Activated CD4-positive, alpha-beta memory T cell treated with anti-CD3 and anti-CD28 coated beads for 36 hours (primary cell): Measurements from ENCODE around the gene MAEA. TPM values are rescaled to one million over a fixed set of nuclear protein-coding genes. Genes with fewer than 3 reads are reported as not detected.

Experiments used
- CTCF ChIA-PET: fragments of 350-600 bp; sonication (Branson Sonifier 250); formaldehyde crosslinking; loops from one replicate; lab custom pipeline; 2021; ENCODE audit warnings: antibody characterized with exemption, inconsistent platforms; lab: Charles Lee
- POLR2A ChIA-PET: fragments of 350-600 bp; sonication (Branson Sonifier 250); formaldehyde crosslinking; loops from one replicate; lab custom pipeline; 2021; ENCODE audit warnings: antibody characterized with exemption; lab: Charles Lee
- DNase-seq: peaks from one replicate; pipeline ENCODE4 v3.0.0-alpha.2; 2020
- H3K27ac Mint-ChIP-seq: one replicate; pipeline ENCODE4 v1.8.0; 2021; ENCODE audit warnings: mixed read lengths
- H3K27me3 Mint-ChIP-seq: one replicate; pipeline ENCODE4 v1.8.0; 2021; ENCODE audit warnings: mixed read lengths
- H3K36me3 Mint-ChIP-seq: one replicate; pipeline ENCODE4 v1.8.0; 2021; ENCODE audit warnings: mixed read lengths
- H3K4me1 Mint-ChIP-seq: one replicate; pipeline ENCODE4 v1.8.0; 2021; ENCODE audit warnings: low read depth, mixed read lengths
- H3K4me3 Mint-ChIP-seq: one replicate; pipeline ENCODE4 v1.8.0; 2021; ENCODE audit warnings: mild to moderate bottlenecking, mixed read lengths
- H3K9me3 Mint-ChIP-seq: one replicate; pipeline ENCODE4 v1.8.0; 2021; ENCODE audit warnings: mixed read lengths
- intact Hi-C: fragments of 100-400 bp; cut with micrococcal nuclease; formaldehyde crosslinking; loops from one replicate; pipeline ENCODE4 v1.15.1; 2023
- total RNA-seq, 2 experiments: library from RNA; stranded (reverse); gene quantifications; one replicate each; pipeline ENCODE4 v1.2.3, GENCODE V29; 2021

The MAEA gene
- total RNA-seq, 2 experiments from 2014 or later: 47.3 to 50.3 TPM

- intact Hi-C loops: no loop called here
- H3K4me3 Mint-ChIP-seq: peak overlapping the region; percentile 85
- H3K36me3 Mint-ChIP-seq: peaks cover 37% of the 10 kb centered on the region
- H3K9me3 Mint-ChIP-seq: peaks cover 7% of the 10 kb centered on the region
- peak; percentile 8 for DNase-seq
- ChIA-PET POLR2A (interaction anchor here (1.3 to 4.5 kb wide), 3 partner anchors 39 to 96 kb away, joined by 3 to 45 read pairs (median 21); partner anchors contain the start of genes MAEA and UVSSA), CTCF (interaction anchor here (0.8 to 5.5 kb wide), 6 partner anchors 11 to 35 kb away, joined by 3 to 43 read pairs (median 4); no protein-coding TSS in a partner anchor)
- peaks cover 70% of the 10 kb centered on the region for H3K4me1 Mint-ChIP-seq
- peak overlapping the region; percentile 96 for H3K27ac Mint-ChIP-seq
- no peaks in the 10 kb centered on the region for H3K27me3 Mint-ChIP-seq
Measured at GRCh38 chr4:1250921-1251772, 38.5 kb upstream of the MAEA start.

- H3K27ac Mint-ChIP-seq: peak overlapping the region; percentile 57
- ChIA-PET POLR2A (no interaction called here), CTCF (interaction anchor here (5.5 kb wide), 1 partner anchor 16 kb away, joined by 43 read pairs; no protein-coding TSS in a partner anchor)
- DNase-seq: peak; percentile 3
- H3K27me3 Mint-ChIP-seq: no peaks in the 10 kb centered on the region
- H3K4me1 Mint-ChIP-seq: peaks cover 70% of the 10 kb centered on the region
- intact Hi-C loops: no loop called here
- H3K4me3 Mint-ChIP-seq: peak overlapping the region; percentile 20
- H3K36me3 Mint-ChIP-seq: peaks cover 35% of the 10 kb centered on the region
- peaks cover 7% of the 10 kb centered on the region for H3K9me3 Mint-ChIP-seq
Measured at GRCh38 chr4:1251773-1252066, 38.0 kb upstream of the MAEA start.

GRCh38 chr4:1252928-1253492 is 36.7 kb upstream of the MAEA start:
- ChIA-PET POLR2A (interaction anchor here (1.2 kb wide), 1 partner anchor 51 kb away, joined by 3 read pairs; no protein-coding TSS in a partner anchor), CTCF (interaction anchor here (1.5 to 2.2 kb wide), 2 partner anchors 15 to 85 kb away, joined by 5 to 7 read pairs; no protein-coding TSS in a partner anchor)
- Mint-ChIP-seq H3K4me3 (peak overlapping the region; percentile 46), H3K27ac (peak overlapping the region; percentile 76), H3K36me3 (peaks cover 33% of the 10 kb centered on the region), H3K9me3 (peaks cover 9% of the 10 kb centered on the region), H3K27me3 (no peaks in the 10 kb centered on the region), H3K4me1 (peaks cover 68% of the 10 kb centered on the region)
- intact Hi-C loops: no loop called here
- peak; percentile 6 for DNase-seq

- Mint-ChIP-seq H3K9me3 (peaks cover 14% of the 10 kb centered on the region), H3K27ac (peak overlapping the region; percentile 76), H3K27me3 (no peaks in the 10 kb centered on the region), H3K4me1 (peaks cover 73% of the 10 kb centered on the region), H3K4me3 (no peak overlapping the region), H3K36me3 (peaks cover 33% of the 10 kb centered on the region)
- POLR2A ChIA-PET: no interaction called here
- CTCF ChIA-PET: interaction anchor here (1.5 to 2.2 kb wide), 2 partner anchors 14 to 86 kb away, joined by 5 to 7 read pairs; no protein-coding TSS in a partner anchor
- intact Hi-C loops: no loop called here
- DNase-seq: peak; percentile 22
Measured at GRCh38 chr4:1253831-1254230, 35.9 kb upstream of the MAEA start.

- H3K36me3 Mint-ChIP-seq: peaks cover 27% of the 10 kb centered on the region
- intact Hi-C loops: no loop called here
- peaks cover 14% of the 10 kb centered on the region for H3K9me3 Mint-ChIP-seq
- ChIA-PET POLR2A (interaction anchor here (0.6 kb wide), 1 partner anchor 29 kb away, joined by 3 read pairs; no protein-coding TSS in a partner anchor), CTCF (interaction anchor here (0.8 kb wide), 1 partner anchor 13 kb away, joined by 5 read pairs; no protein-coding TSS in a partner anchor)
- DNase-seq: peak; percentile 9
- H3K27ac Mint-ChIP-seq: no peak overlapping the region
- peaks cover 78% of the 10 kb centered on the region for H3K4me1 Mint-ChIP-seq
- no peaks in the 10 kb centered on the region for H3K27me3 Mint-ChIP-seq
- no peak overlapping the region for H3K4me3 Mint-ChIP-seq
Measured at GRCh38 chr4:1255151-1255550, 34.5 kb upstream of the MAEA start.

- ChIA-PET POLR2A (no interaction called here), CTCF (interaction anchor here (3.5 kb wide), 1 partner anchor 12 kb away, joined by 22 read pairs; no protein-coding TSS in a partner anchor)
- intact Hi-C loops: no loop called here
- DNase-seq: peak; percentile 5
- Mint-ChIP-seq H3K4me3 (no peak overlapping the region), H3K27me3 (no peaks in the 10 kb centered on the region), H3K27ac (peak overlapping the region; percentile 52), H3K4me1 (peaks cover 78% of the 10 kb centered on the region), H3K36me3 (peaks cover 24% of the 10 kb centered on the region), H3K9me3 (peaks cover 14% of the 10 kb centered on the region)
Measured at GRCh38 chr4:1255699-1256098, 34.0 kb upstream of the MAEA start.

- Mint-ChIP-seq H3K27me3 (no peaks in the 10 kb centered on the region), H3K9me3 (peaks cover 10% of the 10 kb centered on the region), H3K4me1 (peaks cover 55% of the 10 kb centered on the region), H3K36me3 (peaks cover 8% of the 10 kb centered on the region), H3K27ac (no peak overlapping the region), H3K4me3 (no peak overlapping the region)
- intact Hi-C loops: no loop called here
- ChIA-PET CTCF (interaction anchor here (3.5 kb wide), 1 partner anchor 9 kb away, joined by 22 read pairs; no protein-coding TSS in a partner anchor), POLR2A (interaction anchor here (1.2 to 2.2 kb wide), 2 partner anchors 9 to 10 kb away, joined by 3 to 7 read pairs; partner anchors contain the start of gene CTBP1)
- DNase-seq: no peak
Measured at GRCh38 chr4:1258457-1258856, 31.2 kb upstream of the MAEA start.

GRCh38 chr4:1259966-1260365 is 29.7 kb upstream of the MAEA start:
- POLR2A ChIA-PET: interaction anchor here (2.2 kb wide), 1 partner anchor 11 kb away, joined by 7 read pairs; the partner anchor contains the start of gene CTBP1
- H3K27ac Mint-ChIP-seq: no peak overlapping the region
- no peaks in the 10 kb centered on the region for H3K36me3 Mint-ChIP-seq
- no peaks in the 10 kb centered on the region for H3K27me3 Mint-ChIP-seq
- CTCF ChIA-PET: no interaction called here
- intact Hi-C loops: no loop called here
- peaks cover 40% of the 10 kb centered on the region for H3K4me1 Mint-ChIP-seq
- H3K9me3 Mint-ChIP-seq: peaks cover 6% of the 10 kb centered on the region
- no peak for DNase-seq
- no peak overlapping the region for H3K4me3 Mint-ChIP-seq

GRCh38 chr4:1260418-1261106 is 29.1 kb upstream of the MAEA start:
- H3K27ac Mint-ChIP-seq: no peak overlapping the region
- H3K4me1 Mint-ChIP-seq: peaks cover 34% of the 10 kb centered on the region
- ChIA-PET CTCF (interaction anchor here (1.0 kb wide), 1 partner anchor 25 kb away, joined by 5 read pairs; no protein-coding TSS in a partner anchor), POLR2A (no interaction called here)
- H3K27me3 Mint-ChIP-seq: no peaks in the 10 kb centered on the region
- H3K36me3 Mint-ChIP-seq: no peaks in the 10 kb centered on the region
- DNase-seq: no peak
- H3K4me3 Mint-ChIP-seq: no peak overlapping the region
- intact Hi-C loops: no loop called here
- peaks cover 6% of the 10 kb centered on the region for H3K9me3 Mint-ChIP-seq

GRCh38 chr4:1261107-1261928 is 28.4 kb upstream of the MAEA start:
- ChIA-PET CTCF (interaction anchor here (1.0 to 1.6 kb wide), 2 partner anchors 11 to 25 kb away, joined by 3 to 5 read pairs; no protein-coding TSS in a partner anchor), POLR2A (no interaction called here)
- Mint-ChIP-seq H3K27me3 (no peaks in the 10 kb centered on the region), H3K27ac (no peak overlapping the region), H3K4me1 (peaks cover 27% of the 10 kb centered on the region), H3K9me3 (peaks cover 6% of the 10 kb centered on the region), H3K36me3 (no peaks in the 10 kb centered on the region), H3K4me3 (no peak overlapping the region)
- intact Hi-C loops: no loop called here
- no peak for DNase-seq

GRCh38 chr4:1264942-1265341 is 24.7 kb upstream of the MAEA start:
- intact Hi-C loops: loop anchor here (5.0 kb wide), 2 partner anchors 63 to 82 kb away; partner anchors contain the start of gene UVSSA
- Mint-ChIP-seq H3K27me3 (no peaks in the 10 kb centered on the region), H3K36me3 (no peaks in the 10 kb centered on the region), H3K4me1 (peaks cover 21% of the 10 kb centered on the region), H3K4me3 (no peak overlapping the region), H3K27ac (no peak overlapping the region), H3K9me3 (peaks cover 6% of the 10 kb centered on the region)
- ChIA-PET CTCF (interaction anchor here (1.1 to 1.3 kb wide), 2 partner anchors 20 to 97 kb away, joined by 3 to 4 read pairs; no protein-coding TSS in a partner anchor), POLR2A (no interaction called here)
- no peak for DNase-seq
